Islet precursor cell (in vitro differentiated cells): ENCODE data around the gene PPP1R18.
"Not testable (repeated sequence)": the region's sequence is repeated elsewhere in the genome, so short reads cannot be mapped to it uniquely, and the experiment has no call there.

Source experiments
- DNase-seq: peaks from one replicate; pipeline ENCODE4 v3.0.0-alpha.2; 2018

Gene PPP1R18, protein sequence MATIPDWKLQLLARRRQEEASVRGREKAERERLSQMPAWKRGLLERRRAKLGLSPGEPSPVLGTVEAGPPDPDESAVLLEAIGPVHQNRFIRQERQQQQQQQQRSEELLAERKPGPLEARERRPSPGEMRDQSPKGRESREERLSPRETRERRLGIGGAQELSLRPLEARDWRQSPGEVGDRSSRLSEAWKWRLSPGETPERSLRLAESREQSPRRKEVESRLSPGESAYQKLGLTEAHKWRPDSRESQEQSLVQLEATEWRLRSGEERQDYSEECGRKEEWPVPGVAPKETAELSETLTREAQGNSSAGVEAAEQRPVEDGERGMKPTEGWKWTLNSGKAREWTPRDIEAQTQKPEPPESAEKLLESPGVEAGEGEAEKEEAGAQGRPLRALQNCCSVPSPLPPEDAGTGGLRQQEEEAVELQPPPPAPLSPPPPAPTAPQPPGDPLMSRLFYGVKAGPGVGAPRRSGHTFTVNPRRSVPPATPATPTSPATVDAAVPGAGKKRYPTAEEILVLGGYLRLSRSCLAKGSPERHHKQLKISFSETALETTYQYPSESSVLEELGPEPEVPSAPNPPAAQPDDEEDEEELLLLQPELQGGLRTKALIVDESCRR

DNA sequence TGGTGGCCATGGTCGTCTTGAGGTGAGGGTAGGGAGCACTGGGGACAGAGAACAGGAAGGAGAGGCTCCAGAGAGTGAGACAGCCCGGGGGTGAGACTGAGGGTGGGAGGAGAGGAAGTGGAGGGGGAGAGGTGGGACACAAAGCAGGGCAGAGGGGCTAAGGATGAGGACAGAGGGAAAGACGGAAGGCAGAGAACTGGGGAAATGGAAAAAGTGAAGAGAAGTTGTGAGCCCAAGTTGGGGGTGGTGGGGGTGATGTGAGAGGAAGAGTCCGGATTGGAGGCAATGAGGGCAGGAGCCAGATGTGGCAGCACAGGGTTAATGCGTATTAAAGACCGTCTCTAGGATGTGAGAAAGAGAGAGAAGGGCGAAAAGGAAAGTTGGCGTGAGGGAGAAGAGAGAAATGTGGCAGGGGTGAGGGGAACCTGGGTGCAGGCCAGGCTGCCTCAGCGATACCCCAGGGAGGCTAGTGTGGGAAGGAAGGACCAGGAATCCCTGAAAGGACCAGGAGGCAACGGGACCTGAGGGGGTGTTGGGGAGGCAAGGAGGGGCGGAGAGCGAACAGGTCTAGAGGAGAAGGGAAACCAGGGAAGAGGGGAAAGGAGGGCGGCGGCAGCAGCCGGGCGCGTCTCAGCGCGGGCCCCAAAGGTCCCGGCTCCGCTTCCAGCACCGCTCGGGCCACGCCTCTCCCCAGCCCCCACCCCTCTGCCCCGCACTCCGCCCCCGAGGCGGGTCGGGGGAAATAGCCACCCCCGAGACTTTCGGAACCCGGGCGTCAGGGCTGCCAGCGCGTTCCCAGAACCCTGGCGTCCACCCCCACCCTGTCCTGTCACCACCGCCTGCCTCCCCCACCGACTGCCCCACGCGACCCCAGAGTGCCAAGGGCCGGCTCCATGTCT is at the start of gene PPP1R18:
TSS of gene PPP1R18 (minus strand) at position 637 of the 899 bp plus-strand sequence. CDS start at position 10, 627 bp downstream.
- no peak for DNase-seq

DNA sequence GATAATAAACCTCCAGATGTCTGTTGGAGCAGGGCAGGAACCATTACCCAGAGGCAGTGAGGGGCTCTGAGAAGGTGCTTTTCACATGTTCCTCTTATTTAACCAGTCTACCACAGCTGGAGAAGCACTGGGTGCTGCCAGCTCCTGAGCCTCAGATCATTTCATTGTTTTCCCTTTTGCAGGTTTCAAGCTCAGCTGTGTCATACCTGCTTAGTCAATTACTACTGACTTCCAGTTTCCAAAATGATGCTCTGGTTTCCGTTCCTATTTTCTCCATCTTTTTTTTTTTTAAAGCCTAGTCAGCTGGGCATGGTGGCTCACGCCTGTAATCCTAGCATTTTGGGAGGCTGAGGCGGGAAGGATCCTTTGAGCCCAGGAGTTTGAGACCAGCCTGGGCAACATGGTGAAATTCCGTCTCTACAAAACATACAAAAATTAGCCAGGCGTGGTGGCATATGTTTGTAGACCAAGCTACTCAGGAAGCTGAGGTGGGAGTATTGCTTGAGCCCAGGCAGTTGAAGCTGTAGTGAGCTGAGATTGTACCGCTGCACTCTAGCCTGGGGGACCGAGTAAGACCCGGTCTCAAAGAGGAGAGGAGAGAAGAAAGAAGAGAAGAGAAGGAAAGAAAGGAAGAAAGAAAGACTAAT is 49.3 kb upstream of the PPP1R18 start:
- DNase-seq, result no peak

- DNase-seq, result no peak
Observed at GRCh38 chr6:30732237-30732943, 45.9 kb upstream of the PPP1R18 start.

- peak; percentile 95 for DNase-seq
Observed at GRCh38 chr6:30730601-30731435, 44.4 kb upstream of the PPP1R18 start.

DNA sequence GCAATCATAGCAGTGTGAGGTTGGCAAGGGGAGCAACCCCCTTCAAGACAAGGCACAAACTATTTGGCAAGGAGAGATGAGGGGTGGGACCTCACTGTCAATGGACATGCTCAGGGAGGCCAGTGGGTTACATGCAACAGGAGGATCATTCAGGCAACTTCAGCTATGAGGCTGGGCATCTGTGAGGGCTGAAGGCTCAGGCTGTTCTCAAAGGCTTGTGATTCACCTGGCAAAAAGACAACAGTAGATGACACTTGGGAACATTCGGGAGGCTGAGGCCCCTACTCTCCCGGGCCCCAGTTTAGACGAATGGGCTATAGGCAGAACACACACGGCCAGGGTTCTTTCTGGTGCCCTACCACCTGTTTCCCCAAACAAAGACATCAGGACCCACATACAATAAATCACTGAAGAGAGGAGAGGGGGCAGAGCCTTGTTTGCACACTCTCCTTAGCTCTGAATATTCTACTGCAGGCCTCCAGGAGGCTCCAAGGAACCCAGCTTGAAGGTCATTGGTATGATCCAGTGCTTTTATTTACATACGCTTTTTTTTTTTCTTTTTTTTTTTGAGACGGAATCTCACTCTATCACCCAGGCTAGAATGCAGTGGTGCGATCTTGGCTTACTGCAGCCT is 41.6 kb upstream of the PPP1R18 start:
- no peak for DNase-seq

DNA sequence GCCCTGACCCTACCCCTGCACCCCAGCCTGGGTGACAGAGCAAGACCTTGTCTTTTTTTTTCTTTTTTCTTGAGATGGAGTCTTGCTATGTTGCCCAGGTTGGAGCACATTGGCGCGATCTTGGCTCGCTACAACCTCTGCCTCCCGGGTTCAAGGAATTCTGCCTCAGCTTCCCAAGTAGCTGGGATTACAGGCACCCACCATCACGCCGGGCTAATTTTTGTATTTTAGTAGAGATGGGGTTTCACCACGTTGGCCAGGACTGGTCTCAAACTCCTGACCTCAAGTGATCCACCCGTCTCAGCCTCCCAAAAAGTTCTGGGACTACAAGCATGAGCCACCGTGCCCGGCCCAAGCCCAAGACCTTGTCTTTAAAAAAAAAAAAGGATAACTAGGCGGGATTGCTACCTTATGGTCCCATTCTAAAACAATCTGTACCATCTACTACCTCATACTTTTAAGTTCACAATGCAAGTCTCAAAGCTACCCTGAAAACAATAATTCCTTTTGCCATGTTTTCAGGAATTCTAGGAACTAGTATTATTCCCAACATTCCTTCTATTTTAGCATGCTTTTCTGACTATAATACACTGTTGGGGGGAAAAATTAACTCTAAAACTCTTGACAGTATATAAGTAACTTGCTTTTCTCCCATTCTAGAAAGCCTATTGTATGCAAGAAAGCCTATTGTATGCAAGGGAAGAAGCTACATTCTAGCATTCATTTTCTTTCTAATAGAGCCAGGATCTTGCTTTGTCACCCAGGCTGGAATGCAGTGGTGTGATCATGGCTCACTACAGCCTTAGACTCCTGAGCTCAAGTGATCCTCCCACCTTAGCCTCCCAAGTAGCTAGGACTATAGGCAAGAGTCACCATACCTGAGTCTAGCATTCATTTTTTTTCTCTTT is 40.3 kb upstream of the PPP1R18 start:
- no peak for DNase-seq

DNA sequence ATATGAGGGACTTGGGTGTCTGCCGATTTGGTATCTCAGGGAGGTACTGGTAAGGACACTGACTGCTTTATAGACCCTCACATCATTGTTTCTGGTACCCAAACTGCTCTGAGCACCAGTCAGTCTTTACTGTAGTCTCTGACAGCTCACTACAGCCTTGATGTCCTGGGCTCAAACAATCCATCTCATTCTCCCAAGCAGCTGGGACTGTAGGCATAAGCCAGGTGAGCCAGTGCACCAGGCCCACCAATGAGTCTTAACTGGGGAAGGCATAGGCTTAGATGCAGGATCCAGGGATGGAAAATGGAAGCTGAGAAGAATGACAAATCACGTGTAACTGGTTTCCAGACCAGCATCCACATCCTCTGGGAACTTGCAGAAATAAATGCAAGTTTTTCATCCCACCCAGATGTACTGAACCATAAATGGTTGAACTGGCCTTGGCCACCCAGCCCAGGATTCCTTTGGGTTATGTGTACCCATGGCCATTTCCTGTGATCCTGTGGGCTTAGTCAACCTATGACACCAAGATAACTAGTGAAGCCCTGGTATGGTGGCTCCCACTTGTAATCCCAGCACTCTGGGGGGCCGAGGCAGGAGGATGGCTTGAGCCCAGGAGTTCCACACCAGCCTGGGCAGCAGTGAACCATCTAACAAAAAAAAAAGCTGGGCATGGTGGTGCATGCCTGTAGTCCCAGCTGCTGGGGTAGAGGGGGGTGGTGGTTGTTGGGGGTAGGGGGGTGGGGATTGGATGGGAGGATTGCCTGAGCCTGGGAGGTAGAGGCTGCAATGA is 39.5 kb upstream of the PPP1R18 start:
- DNase-seq, result no peak

DNA sequence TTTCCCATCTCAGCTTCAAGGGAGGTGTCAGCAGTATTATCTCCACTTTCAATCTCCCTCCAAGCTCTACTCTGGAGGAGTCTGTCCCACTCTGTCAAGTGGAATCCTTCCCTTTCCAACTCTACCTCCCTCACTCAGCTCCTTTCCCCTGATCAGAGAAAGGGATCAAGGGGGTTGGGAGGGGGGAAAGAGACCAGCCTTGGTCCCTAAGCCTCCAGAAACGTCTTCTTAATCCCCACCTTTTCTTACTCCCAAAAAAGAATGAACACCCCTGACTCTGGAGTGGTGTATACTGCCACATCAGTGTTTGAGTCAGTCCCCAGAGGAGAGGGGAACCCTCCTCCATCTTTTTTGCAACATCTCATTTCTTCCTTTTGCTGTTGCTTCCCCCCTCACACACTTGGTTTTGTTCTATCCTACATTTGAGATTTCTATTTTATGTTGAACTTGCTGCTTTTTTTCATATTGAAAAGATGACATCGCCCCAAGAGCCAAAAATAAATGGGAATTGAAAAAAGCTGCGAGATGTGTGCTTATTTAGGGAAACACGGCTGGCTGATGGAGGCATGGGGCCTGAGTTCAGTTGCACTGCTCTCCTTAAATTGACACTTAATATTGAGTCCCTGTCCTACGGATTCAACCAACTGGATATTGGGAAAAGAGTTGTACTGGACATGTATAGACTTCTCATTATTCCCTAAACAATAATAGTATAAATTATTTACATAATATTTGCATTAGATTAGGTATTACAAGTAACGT is 38.6 kb upstream of the PPP1R18 start:
- no peak for DNase-seq

- DNase-seq, result not testable (repeated sequence)
Observed at GRCh38 chr6:30723843-30724741, 37.6 kb upstream of the PPP1R18 start.

GRCh38 chr6:30723159-30723842 is 36.9 kb upstream of the PPP1R18 start:
- not testable (repeated sequence) for DNase-seq

- DNase-seq, result peak; percentile 84
Observed at GRCh38 chr6:30722280-30723112, 36.1 kb upstream of the PPP1R18 start.

- DNase-seq, result not testable (repeated sequence)
Observed at GRCh38 chr6:30722025-30722279, 35.5 kb upstream of the PPP1R18 start.

DNA sequence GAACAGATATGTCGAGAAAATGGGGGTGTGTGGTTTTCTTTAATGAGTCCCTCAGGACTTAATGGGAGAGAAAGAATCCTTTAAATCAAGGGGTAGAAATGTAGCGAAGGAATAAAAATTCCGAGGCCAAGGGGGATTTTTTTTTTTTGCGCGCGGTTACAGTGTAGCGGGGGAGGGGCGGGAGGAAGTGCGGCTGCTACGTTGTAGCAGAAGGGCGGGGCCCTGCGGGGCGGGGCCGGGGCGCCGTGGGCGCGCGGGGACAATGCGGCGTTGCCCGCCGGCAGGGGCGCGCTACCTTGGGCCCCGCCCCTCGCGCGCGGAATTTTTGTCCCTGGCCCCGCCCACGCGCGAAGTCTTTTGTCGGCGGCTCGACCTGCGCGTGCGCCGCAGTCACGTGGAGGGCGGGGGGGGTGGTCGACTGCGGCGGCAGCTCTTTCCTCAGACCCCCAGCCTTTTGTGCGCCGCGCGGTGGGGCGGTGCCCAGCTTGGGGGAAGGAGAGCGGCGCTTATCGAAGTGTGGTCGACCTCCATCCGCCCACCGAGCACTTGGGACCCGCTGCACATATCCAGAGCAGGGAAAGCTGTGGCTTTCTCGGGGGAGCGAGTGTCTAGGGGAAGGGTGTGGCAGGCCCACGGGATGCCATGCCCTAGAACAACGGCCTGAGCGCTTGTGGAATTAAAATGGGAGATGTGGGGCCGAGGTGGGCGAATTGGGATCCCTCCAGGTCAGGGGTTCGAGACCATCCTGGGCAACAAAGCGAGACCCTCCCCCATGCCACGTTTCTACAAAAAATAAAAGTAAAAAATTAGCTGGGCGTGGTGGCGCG is 35.0 kb upstream of the PPP1R18 start:
- DNase-seq, result peak; percentile 89

GRCh38 chr6:30720738-30721197 is 34.3 kb upstream of the PPP1R18 start:
- peak; percentile 76 for DNase-seq
